GM23338 (cell line): ENCODE measurements around the gene JARID2. TPM values are rescaled to one million over a fixed set of nuclear protein-coding genes. Genes with fewer than 3 reads are reported as not detected.

Source experiments
- ATAC-seq: fragments of 200-7000 bp; cut with Tn5 transposase; 3 replicates; pipeline ENCODE4 v1.9.1; 2020
- DNase-seq: peaks from one replicate; pipeline ENCODE4 v3.0.0-alpha.2; 2015; ENCODE audit warnings: low spot score
- H2AFZ ChIP-seq: fragments of 200-600 bp; sonication (generic); 2 replicates; pipeline ENCODE4 v1.8.0; 2016; ENCODE audit warnings: antibody characterized with exemption, mild to moderate bottlenecking, moderate library complexity
- H3F3A ChIP-seq: fragments of 200-600 bp; sonication (generic); replicated peaks from 2 replicates; pipeline ENCODE4 v1.8.0; 2017; ENCODE audit warnings: antibody characterized with exemption, mixed run types, low read depth
- H3K27ac ChIP-seq: fragments of 200-600 bp; sonication (generic); 2 replicates; pipeline ENCODE4 v1.6.1; 2016; ENCODE audit warnings: low read depth
- H3K27me3 ChIP-seq: fragments of 200-600 bp; sonication (generic); 2 replicates; pipeline ENCODE4 v1.8.0; 2016; ENCODE audit warnings: mild to moderate bottlenecking, mixed run types, moderate library complexity; ENCODE audit not compliant: insufficient read depth
- H3K36me3 ChIP-seq: fragments of 200-600 bp; sonication (generic); 2 replicates; pipeline ENCODE4 v1.8.0; 2016; ENCODE audit warnings: mild to moderate bottlenecking; ENCODE audit not compliant: insufficient read depth
- H3K4me1 ChIP-seq: fragments of 200-600 bp; sonication (generic); 2 replicates; pipeline ENCODE4 v1.8.0; 2016; ENCODE audit warnings: mild to moderate bottlenecking, moderate library complexity; ENCODE audit not compliant: insufficient read depth
- H3K4me2 ChIP-seq: fragments of 200-600 bp; sonication (generic); 2 replicates; pipeline ENCODE4 v1.7.1; 2017; ENCODE audit warnings: mixed run types
- H3K4me3 ChIP-seq: fragments of 200-600 bp; sonication (generic); 2 replicates; pipeline ENCODE4 v1.6.1; 2016; ENCODE audit warnings: mixed run types
- H3K79me2 ChIP-seq: fragments of 200-600 bp; sonication (generic); replicated peaks from 2 replicates; pipeline ENCODE4 v1.8.0; 2017; ENCODE audit warnings: mild to moderate bottlenecking; ENCODE audit not compliant: insufficient read depth
- H3K9me2 ChIP-seq: fragments of 200-600 bp; sonication (generic); 2 replicates; pipeline ENCODE4 v1.8.0; 2017; ENCODE audit not compliant: insufficient read depth
- H4K20me1 ChIP-seq: fragments of 200-600 bp; sonication (generic); replicated peaks from 2 replicates; pipeline ENCODE4 v1.8.0; 2017; ENCODE audit warnings: mild to moderate bottlenecking; ENCODE audit not compliant: insufficient read depth
- H3K27ac Mint-ChIP-seq: 2 replicates; pipeline ENCODE4 v1.8.0; 2020; ENCODE audit warnings: inconsistent platforms, mild to moderate bottlenecking, moderate library complexity, mixed read lengths
- H3K27me3 Mint-ChIP-seq: 3 replicates; pipeline ENCODE4 v1.8.0; 2022; ENCODE audit warnings: low read depth, mild to moderate bottlenecking, moderate library complexity, mixed read lengths, inconsistent platforms; ENCODE audit not compliant: insufficient read depth, poor library complexity
- H3K36me3 Mint-ChIP-seq: 3 replicates; pipeline ENCODE4 v1.8.0; 2021; ENCODE audit warnings: low read depth, mild to moderate bottlenecking, inconsistent platforms, moderate library complexity, mixed read lengths
- H3K4me1 Mint-ChIP-seq: 3 replicates; pipeline ENCODE4 v1.8.0; 2020; ENCODE audit warnings: mild to moderate bottlenecking, inconsistent platforms, mixed read lengths
- H3K4me3 Mint-ChIP-seq: 3 replicates; pipeline ENCODE4 v1.8.0; 2021; ENCODE audit warnings: moderate library complexity, mild to moderate bottlenecking, inconsistent platforms, mixed read lengths
- H3K9me3 Mint-ChIP-seq: 3 replicates; pipeline ENCODE4 v1.8.0; 2020; ENCODE audit warnings: moderate library complexity, mild to moderate bottlenecking, inconsistent platforms, mixed read lengths
- CREB1 ChIP-seq: fragments of 250-450 bp; sonication (Bioruptor Pico); IDR thresholded peaks from 2 replicates; pipeline ENCODE4 v1.5.0; 2020; ENCODE audit warnings: low read depth, mild to moderate bottlenecking, moderate library complexity
- EZH2 ChIP-seq: fragments of 200-600 bp; sonication (generic); IDR thresholded peaks from one replicate; pipeline ENCODE4 v1.8.0; 2017; ENCODE audit warnings: antibody characterized with exemption, mild to moderate bottlenecking, low read depth; ENCODE audit not compliant: unreplicated experiment
- EZH2phosphoT487 ChIP-seq: fragments of 200-600 bp; sonication (generic); IDR thresholded peaks from one replicate; pipeline ENCODE4 v1.8.1; 2018; ENCODE audit warnings: antibody characterized with exemption; ENCODE audit not compliant: unreplicated experiment
- JUNB ChIP-seq: IDR thresholded peaks from one replicate; pipeline ENCODE4 v1.6.1; 2016; ENCODE audit warnings: antibody characterized with exemption; ENCODE audit not compliant: unreplicated experiment
- NANOG ChIP-seq: IDR thresholded peaks from 2 replicates; pipeline ENCODE4 v1.6.1; 2016; ENCODE audit warnings: antibody characterized with exemption, borderline replicate concordance
- POLR2AphosphoS5 ChIP-seq: IDR thresholded peaks from 2 replicates; pipeline ENCODE4 v1.6.1; 2016; ENCODE audit warnings: antibody characterized with exemption, low read depth
- STAT1 ChIP-seq: IDR thresholded peaks from one replicate; pipeline ENCODE4 v1.6.1; 2016; ENCODE audit warnings: antibody characterized with exemption; ENCODE audit not compliant: unreplicated experiment
- ZNF331 ChIP-seq: fragments of 250-450 bp; sonication (Bioruptor Pico); IDR thresholded peaks from 2 replicates; pipeline ENCODE4 v1.5.0; 2020; ENCODE audit warnings: low read depth, mild to moderate bottlenecking, moderate library complexity
- polyA plus RNA-seq: library from polyadenylated mRNA; unstranded; fragments of >200 nt; fragmentation: Nextera tagmentation; extraction: Ambion mirVana; gene quantifications from 2 replicates; pipeline ENCODE4 v1.2.1, GENCODE V29; 2016
- total RNA-seq: library from RNA; depleted of rRNA; stranded (reverse); fragments of >200 nt; shearing (Covaris generic); gene quantifications from 2 replicates; pipeline ENCODE4 v1.2.3, GENCODE V29; 2014
- TF ChIP-seq, protein P1 (sequence below): fragments of 250-450 bp; sonication (Bioruptor Pico); IDR thresholded peaks from 2 replicates; pipeline ENCODE4 v1.5.0; 2020; ENCODE audit warnings: mild to moderate bottlenecking, moderate library complexity
- TF ChIP-seq, protein P2 (sequence below), 2 experiments: fragments of 200-600 bp in 1 of 2; sonication (generic) in 1 of 2; conservative IDR thresholded peaks; 2 replicates each; pipeline versions ENCODE4 v1.5.1 to v1.6.1; 2016 to 2017; ENCODE audit warnings: antibody characterized with exemption in 2 of 2, low read depth in 2 of 2, mild to moderate bottlenecking in 2 of 2, moderate library complexity in 1 of 2
- TF ChIP-seq, protein P3 (sequence below): IDR thresholded peaks from 2 replicates; pipeline ENCODE4 v1.6.1; 2016; ENCODE audit warnings: antibody characterized with exemption

Gene JARID2
- total and polyA plus RNA-seq, 2 experiments from 2014 or later, result 92.8 to 196 TPM

DNA sequence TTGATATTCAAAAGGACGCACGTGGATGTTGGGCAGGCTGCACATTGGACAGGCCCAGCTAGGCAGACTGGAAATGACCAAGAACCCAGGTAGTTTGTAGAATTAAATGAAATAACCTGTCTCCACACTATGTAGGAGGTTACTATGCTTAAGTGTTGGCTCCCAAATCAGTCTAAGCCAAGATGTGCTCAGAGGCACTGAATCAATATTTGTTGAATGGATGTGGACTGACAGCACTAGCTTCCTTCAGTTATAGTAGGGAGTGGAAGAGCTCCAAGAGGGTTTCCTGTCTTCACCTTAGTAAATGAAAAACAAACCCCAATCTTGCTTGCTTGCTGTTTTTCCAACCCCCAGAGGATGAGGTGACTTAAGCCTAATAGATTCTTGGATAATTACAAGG, 180.5 kb downstream of the JARID2 start:
- Histone ChIP-seq H3F3A (0 out of 2 replicates have a peak, but pooled peaks cover 4% of the 10 kb centered on the region), H4K20me1 (peaks cover 99% of the 10 kb centered on the region), H3K4me1 (peaks cover 97% of the 10 kb centered on the region), H3K27me3 (no peaks in the 10 kb centered on the region), H3K4me2 (peak overlapping the region; percentile 18), H3K9me2 (no peaks in the 10 kb centered on the region), H3K27ac (peak overlapping the region; percentile 48; the same call in 1 of the 2 replicates), H3K36me3 (no peaks in the 10 kb centered on the region), H3K79me2 (peaks cover 100% of the 10 kb centered on the region), H2AFZ (no peak overlapping the region), H3K4me3 (no peak overlapping the region)
- Mint-ChIP-seq H3K4me1 (peaks cover 96% of the 10 kb centered on the region), H3K36me3 (peaks cover 25% of the 10 kb centered on the region), H3K27me3 (peaks cover 47% of the 10 kb centered on the region), H3K4me3 (no peak overlapping the region; the same call in 2 of the 3 replicates), H3K27ac (peak overlapping the region; percentile 9; the same call in 1 of the 2 replicates), H3K9me3 (no peaks in the 10 kb centered on the region; the same call in 2 of the 3 replicates)
- no peak for TF ChIP-seq EZH2phosphoT487
- no peak for DNase-seq
- ATAC-seq, result no peak

DNA sequence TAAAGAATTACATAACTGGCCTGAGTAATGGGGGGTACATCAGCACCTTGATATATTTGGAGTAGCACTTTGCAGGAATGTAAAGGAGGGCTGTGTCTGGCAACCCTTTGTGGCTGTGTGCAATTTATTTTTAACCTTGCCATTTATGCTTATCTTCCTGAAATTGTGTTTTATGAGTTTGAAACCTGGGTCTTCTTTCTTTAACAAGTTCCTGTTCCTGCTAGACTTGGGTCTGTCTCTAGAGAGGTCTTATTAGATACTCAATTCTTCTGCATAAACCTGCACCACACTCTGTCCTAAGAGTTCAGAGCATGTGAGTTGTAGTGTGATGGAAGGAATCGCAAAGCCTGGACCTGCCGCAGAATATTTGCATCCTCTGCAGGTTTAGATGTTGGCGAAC, 181.0 kb downstream of the JARID2 start:
- peak overlapping the region; percentile 38; the same call in 1 of the 2 replicates for H3K27ac Mint-ChIP-seq
- no peaks in the 10 kb centered on the region; the same call in 2 of the 3 replicates for H3K9me3 Mint-ChIP-seq
- no peak overlapping the region for H3K4me3 ChIP-seq
- no peak for DNase-seq
- 0 out of 2 replicates have a peak, but pooled peaks cover 4% of the 10 kb centered on the region for H3F3A ChIP-seq
- H4K20me1 ChIP-seq, result peaks cover 99% of the 10 kb centered on the region
- ATAC-seq, result no peak
- H3K36me3 ChIP-seq, result no peaks in the 10 kb centered on the region
- H3K4me1 ChIP-seq, result peaks cover 97% of the 10 kb centered on the region
- no peak overlapping the region for H2AFZ ChIP-seq
- H3K4me2 ChIP-seq, result peak overlapping the region; percentile 18
- H3K27ac ChIP-seq, result no peak overlapping the region
- H3K27me3 ChIP-seq, result no peaks in the 10 kb centered on the region
- H3K9me2 ChIP-seq, result no peaks in the 10 kb centered on the region
- H3K4me3 Mint-ChIP-seq, result no peak overlapping the region
- H3K36me3 Mint-ChIP-seq, result peaks cover 25% of the 10 kb centered on the region
- H3K4me1 Mint-ChIP-seq, result peaks cover 97% of the 10 kb centered on the region
- peaks cover 43% of the 10 kb centered on the region for H3K27me3 Mint-ChIP-seq
- peaks cover 100% of the 10 kb centered on the region for H3K79me2 ChIP-seq
- TF ChIP-seq POLR2AphosphoS5 (no peak), STAT1 (no peak), EZH2 (no peak), ZNF331 (CRISPR knock-in tag) (no peak), NANOG (no peak), JUNB (no peak), CREB1 (CRISPR knock-in tag) (no peak), EZH2phosphoT487 (no peak)
- TF ChIP-seq, protein P1, sequence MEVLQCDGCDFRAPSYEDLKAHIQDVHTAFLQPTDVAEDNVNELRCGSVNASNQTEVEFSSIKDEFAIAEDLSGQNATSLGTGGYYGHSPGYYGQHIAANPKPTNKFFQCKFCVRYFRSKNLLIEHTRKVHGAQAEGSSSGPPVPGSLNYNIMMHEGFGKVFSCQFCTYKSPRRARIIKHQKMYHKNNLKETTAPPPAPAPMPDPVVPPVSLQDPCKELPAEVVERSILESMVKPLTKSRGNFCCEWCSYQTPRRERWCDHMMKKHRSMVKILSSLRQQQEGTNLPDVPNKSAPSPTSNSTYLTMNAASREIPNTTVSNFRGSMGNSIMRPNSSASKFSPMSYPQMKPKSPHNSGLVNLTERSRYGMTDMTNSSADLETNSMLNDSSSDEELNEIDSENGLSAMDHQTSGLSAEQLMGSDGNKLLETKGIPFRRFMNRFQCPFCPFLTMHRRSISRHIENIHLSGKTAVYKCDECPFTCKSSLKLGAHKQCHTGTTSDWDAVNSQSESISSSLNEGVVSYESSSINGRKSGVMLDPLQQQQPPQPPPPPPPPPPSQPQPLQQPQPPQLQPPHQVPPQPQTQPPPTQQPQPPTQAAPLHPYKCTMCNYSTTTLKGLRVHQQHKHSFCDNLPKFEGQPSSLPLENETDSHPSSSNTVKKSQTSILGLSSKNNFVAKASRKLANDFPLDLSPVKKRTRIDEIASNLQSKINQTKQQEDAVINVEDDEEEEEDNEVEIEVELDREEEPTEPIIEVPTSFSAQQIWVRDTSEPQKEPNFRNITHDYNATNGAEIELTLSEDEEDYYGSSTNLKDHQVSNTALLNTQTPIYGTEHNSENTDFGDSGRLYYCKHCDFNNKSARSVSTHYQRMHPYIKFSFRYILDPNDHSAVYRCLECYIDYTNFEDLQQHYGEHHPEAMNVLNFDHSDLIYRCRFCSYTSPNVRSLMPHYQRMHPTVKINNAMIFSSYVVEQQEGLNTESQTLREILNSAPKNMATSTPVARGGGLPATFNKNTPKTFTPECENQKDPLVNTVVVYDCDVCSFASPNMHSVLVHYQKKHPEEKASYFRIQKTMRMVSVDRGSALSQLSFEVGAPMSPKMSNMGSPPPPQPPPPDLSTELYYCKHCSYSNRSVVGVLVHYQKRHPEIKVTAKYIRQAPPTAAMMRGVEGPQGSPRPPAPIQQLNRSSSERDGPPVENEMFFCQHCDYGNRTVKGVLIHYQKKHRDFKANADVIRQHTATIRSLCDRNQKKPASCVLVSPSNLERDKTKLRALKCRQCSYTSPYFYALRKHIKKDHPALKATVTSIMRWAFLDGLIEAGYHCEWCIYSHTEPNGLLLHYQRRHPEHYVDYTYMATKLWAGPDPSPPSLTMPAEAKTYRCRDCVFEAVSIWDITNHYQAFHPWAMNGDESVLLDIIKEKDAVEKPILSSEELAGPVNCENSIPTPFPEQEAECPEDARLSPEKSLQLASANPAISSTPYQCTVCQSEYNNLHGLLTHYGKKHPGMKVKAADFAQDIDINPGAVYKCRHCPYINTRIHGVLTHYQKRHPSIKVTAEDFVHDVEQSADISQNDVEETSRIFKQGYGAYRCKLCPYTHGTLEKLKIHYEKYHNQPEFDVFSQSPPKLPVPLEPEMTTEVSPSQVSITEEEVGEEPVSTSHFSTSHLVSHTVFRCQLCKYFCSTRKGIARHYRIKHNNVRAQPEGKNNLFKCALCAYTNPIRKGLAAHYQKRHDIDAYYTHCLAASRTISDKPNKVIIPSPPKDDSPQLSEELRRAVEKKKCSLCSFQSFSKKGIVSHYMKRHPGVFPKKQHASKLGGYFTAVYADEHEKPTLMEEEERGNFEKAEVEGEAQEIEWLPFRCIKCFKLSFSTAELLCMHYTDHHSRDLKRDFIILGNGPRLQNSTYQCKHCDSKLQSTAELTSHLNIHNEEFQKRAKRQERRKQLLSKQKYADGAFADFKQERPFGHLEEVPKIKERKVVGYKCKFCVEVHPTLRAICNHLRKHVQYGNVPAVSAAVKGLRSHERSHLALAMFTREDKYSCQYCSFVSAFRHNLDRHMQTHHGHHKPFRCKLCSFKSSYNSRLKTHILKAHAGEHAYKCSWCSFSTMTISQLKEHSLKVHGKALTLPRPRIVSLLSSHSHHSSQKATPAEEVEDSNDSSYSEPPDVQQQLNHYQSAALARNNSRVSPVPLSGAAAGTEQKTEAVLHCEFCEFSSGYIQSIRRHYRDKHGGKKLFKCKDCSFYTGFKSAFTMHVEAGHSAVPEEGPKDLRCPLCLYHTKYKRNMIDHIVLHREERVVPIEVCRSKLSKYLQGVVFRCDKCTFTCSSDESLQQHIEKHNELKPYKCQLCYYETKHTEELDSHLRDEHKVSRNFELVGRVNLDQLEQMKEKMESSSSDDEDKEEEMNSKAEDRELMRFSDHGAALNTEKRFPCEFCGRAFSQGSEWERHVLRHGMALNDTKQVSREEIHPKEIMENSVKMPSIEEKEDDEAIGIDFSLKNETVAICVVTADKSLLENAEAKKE, result no peak
- TF ChIP-seq, protein P2, sequence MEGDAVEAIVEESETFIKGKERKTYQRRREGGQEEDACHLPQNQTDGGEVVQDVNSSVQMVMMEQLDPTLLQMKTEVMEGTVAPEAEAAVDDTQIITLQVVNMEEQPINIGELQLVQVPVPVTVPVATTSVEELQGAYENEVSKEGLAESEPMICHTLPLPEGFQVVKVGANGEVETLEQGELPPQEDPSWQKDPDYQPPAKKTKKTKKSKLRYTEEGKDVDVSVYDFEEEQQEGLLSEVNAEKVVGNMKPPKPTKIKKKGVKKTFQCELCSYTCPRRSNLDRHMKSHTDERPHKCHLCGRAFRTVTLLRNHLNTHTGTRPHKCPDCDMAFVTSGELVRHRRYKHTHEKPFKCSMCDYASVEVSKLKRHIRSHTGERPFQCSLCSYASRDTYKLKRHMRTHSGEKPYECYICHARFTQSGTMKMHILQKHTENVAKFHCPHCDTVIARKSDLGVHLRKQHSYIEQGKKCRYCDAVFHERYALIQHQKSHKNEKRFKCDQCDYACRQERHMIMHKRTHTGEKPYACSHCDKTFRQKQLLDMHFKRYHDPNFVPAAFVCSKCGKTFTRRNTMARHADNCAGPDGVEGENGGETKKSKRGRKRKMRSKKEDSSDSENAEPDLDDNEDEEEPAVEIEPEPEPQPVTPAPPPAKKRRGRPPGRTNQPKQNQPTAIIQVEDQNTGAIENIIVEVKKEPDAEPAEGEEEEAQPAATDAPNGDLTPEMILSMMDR (conservative IDR thresholded peaks at IDR 0.05; ENCODE audit: low read depth in 2 of 2), result no peak
- TF ChIP-seq, protein P3, sequence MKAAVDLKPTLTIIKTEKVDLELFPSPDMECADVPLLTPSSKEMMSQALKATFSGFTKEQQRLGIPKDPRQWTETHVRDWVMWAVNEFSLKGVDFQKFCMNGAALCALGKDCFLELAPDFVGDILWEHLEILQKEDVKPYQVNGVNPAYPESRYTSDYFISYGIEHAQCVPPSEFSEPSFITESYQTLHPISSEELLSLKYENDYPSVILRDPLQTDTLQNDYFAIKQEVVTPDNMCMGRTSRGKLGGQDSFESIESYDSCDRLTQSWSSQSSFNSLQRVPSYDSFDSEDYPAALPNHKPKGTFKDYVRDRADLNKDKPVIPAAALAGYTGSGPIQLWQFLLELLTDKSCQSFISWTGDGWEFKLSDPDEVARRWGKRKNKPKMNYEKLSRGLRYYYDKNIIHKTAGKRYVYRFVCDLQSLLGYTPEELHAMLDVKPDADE, result no peak
